GM18909 (cell line): ENCODE data around the gene TENM4.

Source experiments
- ATAC-seq: cut with Tn5 transposase; IDR thresholded peaks from one replicate; pipeline ENCODE4 v1.9.1; 2021; ENCODE audit warnings: mild to moderate bottlenecking; ENCODE audit not compliant: unreplicated experiment, poor library complexity

The TENM4 gene

GRCh38 chr11:79393362-79394043, 47.3 kb downstream of the TENM4 start:
- ATAC-seq: no peak

GRCh38 chr11:79392161-79392560, 48.7 kb downstream of the TENM4 start:
- ATAC-seq: no peak

DNA sequence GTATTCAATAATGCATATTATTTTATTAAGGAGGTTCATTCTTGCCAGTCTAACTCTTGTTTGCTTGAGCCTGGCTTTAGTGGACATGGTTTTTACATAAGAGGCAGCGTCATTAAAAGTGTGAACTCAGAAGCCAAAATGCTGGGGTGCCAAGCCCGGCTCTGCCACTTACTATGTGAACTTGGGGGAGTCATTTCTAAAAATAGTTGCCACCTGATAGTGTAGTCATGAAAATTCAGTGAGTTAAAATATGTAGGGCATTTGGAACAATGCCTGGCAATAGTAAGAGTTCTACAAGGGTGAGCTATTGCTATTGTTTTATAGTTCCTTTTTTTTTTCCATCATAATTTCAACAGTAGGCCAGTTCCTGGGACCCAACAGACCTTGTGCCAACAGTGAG, 49.9 kb downstream of the TENM4 start:
- ATAC-seq: no peak

GRCh38 chr11:79390477-79390876, 50.4 kb downstream of the TENM4 start:
- ATAC-seq: no peak

DNA sequence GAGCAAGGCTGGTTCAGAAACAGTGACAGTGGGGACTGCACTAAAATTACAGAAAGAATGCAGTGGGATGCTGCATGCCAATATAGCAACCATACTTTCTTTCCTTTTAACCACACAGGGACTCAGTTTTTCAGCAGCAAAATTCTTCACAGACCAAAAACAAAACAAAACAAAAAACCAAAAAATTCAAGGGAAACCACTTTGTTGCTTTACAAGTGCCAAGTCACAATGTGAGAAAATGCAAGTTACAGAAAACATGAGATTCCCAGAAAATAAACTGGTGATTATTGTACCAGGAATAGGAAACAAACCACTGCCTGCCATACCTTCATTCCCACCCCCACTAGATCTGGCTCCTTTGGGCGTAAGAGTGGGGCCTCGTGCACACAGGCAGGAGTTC, 52.6 kb downstream of the TENM4 start:
- no peak for ATAC-seq

DNA sequence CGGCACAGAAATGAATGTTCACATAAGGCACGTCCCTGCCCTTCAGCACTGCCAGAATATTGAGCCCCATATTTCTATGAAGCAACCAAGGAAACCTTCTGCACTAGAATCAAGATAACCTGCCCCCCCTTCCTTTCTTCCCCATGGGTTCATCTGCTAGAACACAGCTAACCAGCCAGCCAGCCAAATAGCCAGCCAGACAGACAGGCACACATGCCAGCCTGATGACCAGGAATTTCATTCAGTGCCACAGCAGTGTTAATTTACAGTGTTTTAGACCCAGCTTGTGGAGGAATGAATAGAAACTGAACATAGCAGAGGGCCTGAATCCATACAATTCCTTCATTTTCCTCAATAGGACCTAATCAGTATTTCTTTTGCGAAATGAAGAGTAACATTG, 57.0 kb downstream of the TENM4 start:
- ATAC-seq: no peak

- ATAC-seq: no peak
Observed at GRCh38 chr11:79382301-79383050, 58.4 kb downstream of the TENM4 start.

GRCh38 chr11:79381036-79381435, 59.8 kb downstream of the TENM4 start:
- ATAC-seq: no peak

DNA sequence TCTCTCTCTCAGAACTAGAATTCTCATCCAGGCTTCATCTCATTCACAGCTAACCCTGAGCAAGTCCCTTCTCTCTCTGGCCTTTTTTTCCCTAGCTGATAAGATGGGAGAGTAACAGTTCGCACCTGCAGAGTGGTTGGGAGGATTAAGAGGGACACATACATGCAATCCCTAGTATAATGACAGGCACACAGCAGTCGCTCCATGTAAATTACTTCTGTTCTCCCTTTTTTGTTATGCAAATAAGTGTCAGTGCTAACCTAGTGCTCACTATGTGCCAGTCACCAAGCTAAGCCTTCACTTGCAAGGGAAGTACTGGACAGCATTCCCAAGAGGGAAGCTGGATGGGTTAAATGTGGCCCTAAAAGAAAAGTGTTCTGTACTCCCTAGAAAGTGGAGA, 63.4 kb downstream of the TENM4 start:
- ATAC-seq: no peak

- ATAC-seq: no peak
Observed at GRCh38 chr11:79375818-79376550, 64.8 kb downstream of the TENM4 start.

DNA sequence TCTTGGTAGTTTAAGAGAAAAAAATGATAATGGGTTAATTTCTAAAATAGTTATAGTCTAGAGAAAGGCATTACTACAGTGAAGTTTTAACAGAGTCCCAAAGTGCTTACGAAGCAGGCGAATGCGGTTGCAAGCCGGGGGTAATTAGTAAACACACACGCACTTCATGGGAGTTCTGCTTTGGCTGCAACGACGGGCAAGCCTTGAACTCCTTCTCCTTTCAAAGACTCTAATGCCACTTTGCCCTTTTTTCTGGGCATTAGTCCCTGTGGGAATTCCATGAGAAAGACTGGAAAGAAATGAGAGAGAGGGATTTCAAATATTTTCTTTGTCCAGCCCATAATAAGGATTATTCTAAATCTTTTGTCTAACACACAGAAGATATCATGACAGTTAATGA, 66.1 kb downstream of the TENM4 start:
- ATAC-seq: no peak

DNA sequence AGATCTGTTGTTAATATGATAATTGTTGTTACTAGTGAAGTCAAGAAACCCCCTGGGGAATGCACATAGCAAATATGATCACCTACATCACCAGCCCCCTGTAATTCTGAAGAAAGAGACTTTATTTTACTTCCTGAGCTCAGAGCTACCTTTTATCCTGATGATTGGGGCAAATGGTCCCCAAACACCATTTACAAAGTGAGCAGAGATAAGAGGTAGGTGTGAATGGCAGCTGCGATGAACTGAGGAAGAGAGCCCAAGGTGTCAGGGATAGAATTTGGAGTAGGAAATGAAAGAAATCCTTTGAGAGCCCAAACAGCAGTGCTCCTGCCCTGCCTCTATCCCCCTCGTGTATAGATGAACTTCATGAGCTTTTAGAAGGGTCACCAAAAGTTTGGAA, 69.1 kb downstream of the TENM4 start:
- ATAC-seq: no peak

DNA sequence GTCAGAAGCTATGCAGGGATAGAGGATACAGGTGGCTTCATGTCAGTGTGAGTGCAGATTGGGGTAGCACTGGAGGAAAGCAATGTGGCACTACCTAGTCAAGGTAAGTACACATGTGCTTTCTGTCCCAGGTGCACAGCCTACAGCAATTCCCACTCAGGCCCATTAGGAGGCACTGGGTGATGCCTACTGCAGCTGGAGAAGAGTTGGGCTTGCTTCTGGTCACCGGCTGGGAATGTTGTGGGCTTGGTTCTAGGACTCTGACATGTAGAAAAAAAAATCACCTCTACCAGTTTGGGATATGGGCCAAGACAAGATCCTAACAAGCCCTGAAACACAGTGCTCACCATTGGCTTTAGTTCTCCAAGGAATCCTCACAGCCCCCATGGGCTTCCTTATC, 69.7 kb downstream of the TENM4 start:
- no peak for ATAC-seq

DNA sequence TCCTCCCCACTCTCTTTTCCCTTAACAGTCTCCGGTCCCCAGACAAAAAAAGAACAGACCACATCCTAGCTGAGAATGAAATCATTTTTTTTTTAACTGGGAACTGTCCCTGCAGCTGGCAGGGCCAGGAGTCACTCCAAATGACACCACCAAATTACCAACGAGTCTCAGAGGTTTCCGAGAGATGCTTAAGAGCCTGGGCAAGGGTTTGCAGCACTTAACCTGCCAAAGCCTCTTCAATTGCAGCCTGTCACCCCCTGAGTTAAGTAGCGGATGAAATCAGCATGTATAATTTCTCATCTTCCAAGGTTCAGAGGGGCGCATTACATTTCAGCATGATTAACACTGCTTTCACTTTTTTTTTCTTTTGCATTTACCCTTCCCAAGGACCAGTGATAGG, 71.8 kb downstream of the TENM4 start:
- no peak for ATAC-seq

DNA sequence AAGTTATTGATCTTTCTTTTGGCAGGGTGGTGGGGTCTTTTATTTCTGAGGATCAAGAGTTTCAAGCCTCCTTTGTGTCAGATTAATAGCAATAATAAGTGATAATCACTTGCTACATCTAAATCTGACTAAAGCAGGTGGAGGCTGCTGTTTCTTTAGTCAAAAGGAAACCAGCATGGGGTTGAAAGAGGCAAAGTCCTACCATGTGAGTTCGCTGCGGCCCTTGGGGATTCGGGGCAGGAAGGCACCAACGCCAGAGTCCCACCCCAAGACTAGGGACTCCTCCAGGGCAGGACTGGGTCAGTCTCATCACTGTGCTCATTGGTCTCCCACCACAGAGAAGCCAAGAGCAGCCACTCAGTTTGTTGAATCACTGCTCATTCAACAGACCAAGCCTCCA, 73.0 kb downstream of the TENM4 start:
- ATAC-seq: no peak

- ATAC-seq: no peak
Observed at GRCh38 chr11:79366218-79366617, 74.6 kb downstream of the TENM4 start.

DNA sequence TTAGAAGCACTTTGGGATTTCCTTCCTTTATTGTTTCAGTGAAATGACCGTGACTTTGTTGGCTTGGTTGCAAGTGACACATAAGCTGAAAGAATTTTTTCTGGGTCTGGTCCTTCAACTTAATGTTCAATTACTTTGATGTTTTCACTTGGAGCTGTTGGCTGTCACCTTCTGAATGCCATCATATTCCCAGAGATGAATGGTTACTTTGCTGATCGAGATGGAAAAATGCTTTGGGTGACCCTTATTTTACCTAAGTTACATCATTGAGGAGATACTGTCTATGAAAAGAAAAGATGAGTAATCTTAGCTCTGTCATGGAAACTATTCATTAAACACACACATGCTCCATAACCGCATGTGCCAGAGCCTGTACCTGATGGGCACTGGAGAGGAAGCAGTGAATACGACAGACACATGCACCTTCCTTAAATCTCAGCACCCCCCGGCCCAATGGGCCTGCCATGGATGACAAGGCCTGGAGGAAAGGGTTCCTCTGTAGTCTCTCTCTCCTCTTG, 76.9 kb downstream of the TENM4 start:
- ATAC-seq: no peak

- ATAC-seq: no peak
Observed at GRCh38 chr11:79363256-79363655, 77.6 kb downstream of the TENM4 start.

GRCh38 chr11:79362821-79363220, 78.0 kb downstream of the TENM4 start:
- ATAC-seq: no peak

DNA sequence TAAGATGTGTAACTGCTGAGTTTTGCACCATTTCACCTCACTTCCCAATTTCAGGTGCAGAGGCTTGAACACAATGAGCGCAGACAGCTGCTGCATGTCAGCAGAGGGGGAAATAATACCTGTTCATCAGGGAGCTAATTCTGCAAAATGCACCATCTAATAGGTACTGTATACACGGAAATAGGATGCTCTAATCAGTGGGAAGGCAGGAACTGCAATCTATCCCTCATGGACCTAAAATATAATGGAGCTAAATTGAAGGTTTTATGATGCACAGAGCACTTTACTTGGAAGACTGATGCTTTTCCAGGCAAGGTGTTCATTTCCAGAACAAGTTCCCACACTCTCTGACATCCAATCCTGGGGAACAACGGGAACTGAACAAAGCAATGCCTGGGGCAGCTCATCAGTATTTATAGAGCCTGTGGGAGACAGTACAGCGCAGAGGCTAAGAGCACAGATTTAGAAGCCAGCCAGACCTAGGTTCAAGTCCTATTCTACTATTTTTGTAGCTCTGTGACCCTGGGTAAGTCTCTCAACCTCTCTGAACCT, 78.5 kb downstream of the TENM4 start:
- no peak for ATAC-seq

GRCh38 chr11:79358258-79358657, 82.6 kb downstream of the TENM4 start:
- ATAC-seq: no peak
